K562 (cell line): ENCODE results near the gene CCL22. TPM values are rescaled to one million over a fixed set of nuclear protein-coding genes. Genes with fewer than 3 reads are reported as not detected.

Source experiments
- ATAC-seq: fragments of 200-7000 bp; cut with Tn5 transposase; 3 replicates; pipeline ENCODE4 v1.9.1; 2020; ENCODE audit warnings: moderate library complexity
- BruUV-seq: library from RNA; stranded (reverse); fragments of 400-500 nt; replicated peaks from 2 replicates; lab custom pipeline; 2021; lab: Mats Ljungman, UMichigan
- CTCF ChIA-PET: fragments of 300-600 bp; formaldehyde crosslinking; extraction: SDS; loops from one replicate; lab custom pipeline; 2021; ENCODE audit warnings: low intra/inter-chr PET ratio; lab: Yijun Ruan, JAX
- POLR2A ChIA-PET: fragments of 300-600, 350-650 bp; sonication (Branson Sonifier 250); formaldehyde crosslinking; extraction: SDS; loops from one replicate; lab custom pipeline; 2021; ENCODE audit warnings: antibody characterized with exemption, inconsistent platforms; lab: Yijun Ruan, JAX
- DNase-seq, 4 experiments: peaks; one replicate each; pipeline versions ENCODE4 v3.0.0 to v3.0.0-alpha.2; 2011 to 2018; ENCODE audit warnings: low spot score in 3 of 4, mixed read lengths in 3 of 4; ENCODE audit errors: extremely low read depth in 1 of 4
- FAIRE-seq: peaks from 2 replicates; lab custom pipeline; 2011; peaks lifted over from hg19 to GRCh38; lab: Jason Lieb, UNC
- H2AFZ ChIP-seq: 2 replicates; pipeline ENCODE4 v1.6.0; 2011; ENCODE audit warnings: low read depth, low read length, control low read depth, inconsistent platforms
- H3K27ac ChIP-seq: fragments of 200-600 bp; 3 replicates; pipeline ENCODE4 v1.8.0; 2011; ENCODE audit warnings: low read depth, mild to moderate bottlenecking, control low read depth, inconsistent platforms, low read length, moderate library complexity, mixed read lengths; ENCODE audit errors: extremely low read depth
- H3K27me3 ChIP-seq, 2 experiments: fragments of 300-600 bp in 1 of 2; 2 replicates in 1 of 2; 3 replicates in 1 of 2; pipeline versions ENCODE4 v1.6.0 to v1.8.0; 2011; ENCODE audit warnings: inconsistent platforms in 2 of 2, low read length in 2 of 2, mild to moderate bottlenecking in 1 of 2, mixed read lengths in 1 of 2, moderate library complexity in 1 of 2; ENCODE audit not compliant: control insufficient read depth in 2 of 2, insufficient read depth in 2 of 2
- H3K36me3 ChIP-seq: fragments of 300-600 bp; 3 replicates; pipeline ENCODE4 v1.8.0; 2011; ENCODE audit warnings: mild to moderate bottlenecking, low read length, inconsistent platforms; ENCODE audit not compliant: control insufficient read depth, insufficient read depth
- H3K4me1 ChIP-seq, 2 experiments: fragments of 200-600 bp in 1 of 2; replicated peaks in 1 of 2; 2 replicates in 1 of 2; 3 replicates in 1 of 2; pipeline versions ENCODE4 v1.5.1 to v1.8.0; 2011; ENCODE audit warnings: inconsistent platforms in 2 of 2, low read length in 2 of 2, mild to moderate bottlenecking in 1 of 2, mixed read lengths in 1 of 2, moderate library complexity in 1 of 2; ENCODE audit not compliant: control insufficient read depth in 2 of 2, insufficient read depth in 2 of 2
- H3K4me2 ChIP-seq: 2 replicates; pipeline ENCODE4 v1.6.1; 2011; ENCODE audit warnings: low read length, control low read depth, inconsistent platforms, mixed read lengths; ENCODE audit not compliant: insufficient read depth
- H3K4me3 ChIP-seq: fragments of 200-600 bp; sonication (generic), shearing (Covaris generic); 2 replicates; pipeline ENCODE4 v1.5.1; 2016; ENCODE audit warnings: control low read depth, inconsistent platforms
- H3K79me2 ChIP-seq: fragments of 200-600 bp; 3 replicates; pipeline ENCODE4 v1.8.0; 2011; ENCODE audit warnings: low read length, inconsistent platforms; ENCODE audit not compliant: control insufficient read depth, insufficient read depth
- H3K9ac ChIP-seq, 2 experiments: 2 replicates each; pipeline versions ENCODE4 v1.6.0 to v1.6.1; 2011; ENCODE audit warnings: low read depth in 2 of 2, low read length in 2 of 2, control low read depth in 1 of 2, inconsistent platforms in 1 of 2, mild to moderate bottlenecking in 1 of 2, mixed read lengths in 1 of 2; ENCODE audit not compliant: insufficient read depth in 1 of 2
- H3K9me1 ChIP-seq: one replicate; pipeline ENCODE4 v1.6.0; 2011; ENCODE audit warnings: inconsistent platforms, mild to moderate bottlenecking, low read length, moderate library complexity; ENCODE audit not compliant: control insufficient read depth, insufficient read depth
- H3K9me3 ChIP-seq: replicated peaks from 2 replicates; pipeline ENCODE4 v1.5.1; 2011; ENCODE audit warnings: low read depth, low read length, inconsistent platforms; ENCODE audit not compliant: control insufficient read depth, insufficient read depth
- H4K20me1 ChIP-seq: replicated peaks from 2 replicates; pipeline ENCODE4 v1.6.1; 2011; ENCODE audit warnings: low read length, inconsistent platforms, mixed read lengths; ENCODE audit not compliant: control insufficient read depth, insufficient read depth
- CBX2 ChIP-seq: fragments of 200-600 bp; sonication (generic); IDR thresholded peaks from one replicate; pipeline ENCODE4 v1.6.1; 2012; ENCODE audit warnings: mild to moderate bottlenecking, low read length, inconsistent platforms; ENCODE audit not compliant: insufficient read depth, poor library complexity, severe bottlenecking
- THRAP3 ChIP-seq: fragments of 450-650 bp; IDR thresholded peaks from 2 replicates; pipeline ENCODE4 v1.6.1; 2016; ENCODE audit warnings: mild to moderate bottlenecking, inconsistent platforms, borderline replicate concordance
- ZFP36 ChIP-seq: fragments of 150-350 bp; IDR thresholded peaks from 2 replicates; pipeline ENCODE4 v1.6.1; 2018; ENCODE audit warnings: low read length, low read depth; ENCODE audit not compliant: partially characterized antibody
- ZNF175 ChIP-seq: fragments of 200-800 bp; sonication (Bioruptor generic); IDR thresholded peaks from 2 replicates; pipeline ENCODE4 v1.6.1; 2016; ENCODE audit warnings: low read depth, mild to moderate bottlenecking, missing genetic modification characterization, missing compliant biosample characterization
- ZNF316 ChIP-seq: fragments of 450-650 bp; IDR thresholded peaks from 2 replicates; pipeline ENCODE4 v1.6.1; 2016
- ZNF586 ChIP-seq: fragments of 450-650 bp; formaldehyde crosslinking; conservative IDR thresholded peaks from 2 replicates; pipeline ENCODE4 v1.4.0; 2020; ENCODE audit warnings: mild to moderate bottlenecking, moderate library complexity
- ZNF764 ChIP-seq: fragments of 250-450 bp; sonication (Bioruptor Pico); IDR thresholded peaks from 2 replicates; pipeline ENCODE4 v1.4.0; 2020; ENCODE audit warnings: low read depth, mild to moderate bottlenecking, moderate library complexity
- WGBS: fragments of 100-300 bp; shearing (Covaris generic); methylation state at CpG from one replicate; pipeline ENCODE4 v1.1.6; 2016; ENCODE audit warnings: low coverage, mixed read lengths; ENCODE audit not compliant: insufficient coverage; ENCODE audit errors: missing lambda C conversion rate; 5-methylcytosine and 5-hydroxymethylcytosine counted together
- in situ Hi-C: fragments of 300-500 bp; cut with MboI; formaldehyde crosslinking; loops from 4 replicates; pipeline ENCODE4 v1.15.0; 2018; ENCODE audit warnings: inconsistent platforms, mixed read lengths
- intact Hi-C: fragments of 100-400 bp; cut with micrococcal nuclease; formaldehyde crosslinking; loops from 2 replicates; pipeline ENCODE4 v1.14.2; 2022
- polyA plus RNA-seq, 8 experiments: library from polyadenylated mRNA; depleted of rRNA in 4 of 8; stranded (reverse) in 5 of 8; unstranded in 3 of 8; fragments of >200 nt; fragmentation: Nextera tagmentation in 2 of 8; fragmentation: Illumina TruSeq in 1 of 8; extraction: Ambion mirVana in 2 of 8; extraction: Trizol in 1 of 8; gene quantifications; 2 replicates each; pipeline versions ENCODE4 v1.2.1 to v1.2.3, GENCODE V29; 2011 to 2014; ENCODE audit warnings: inconsistent platforms in 1 of 8, missing spikeins in 1 of 8
- total RNA-seq, 7 experiments: library from RNA; depleted of rRNA in 6 of 7; stranded (reverse); fragments of >200 nt in 6 of 7; fragmentation: Illumina TruSeq in 2 of 7; extraction: Trizol in 2 of 7; gene quantifications; 2 replicates each; pipeline versions ENCODE4 v1.2.1 to v1.2.3, GENCODE V29; 2011 to 2021; ENCODE audit warnings: low replicate concordance in 1 of 7
- TF ChIP-seq, protein P1 (sequence below): fragments of 250-450 bp; sonication (Bioruptor Pico); IDR thresholded peaks from 2 replicates; pipeline ENCODE4 v1.4.0; 2020
- TF ChIP-seq, protein P2 (sequence below), 3 experiments: IDR thresholded peaks in 2 of 3; conservative IDR thresholded peaks in 1 of 3; 2 replicates each; pipeline ENCODE4 v1.5.1; 2011 to 2012; ENCODE audit warnings: low read length in 3 of 3, mild to moderate bottlenecking in 3 of 3, control low read depth in 2 of 3, improper control_type of control experiment in 1 of 3, inconsistent platforms in 1 of 3, low read depth in 1 of 3, mixed read lengths in 1 of 3, moderate library complexity in 1 of 3; ENCODE audit not compliant: insufficient read depth in 2 of 3
- TF ChIP-seq, protein P3 (sequence below): fragments of 250-450 bp; sonication (Bioruptor Pico); IDR thresholded peaks from 2 replicates; pipeline ENCODE4 v1.8.0; 2021; ENCODE audit warnings: mild to moderate bottlenecking, moderate library complexity

The CCL22 gene
- total and polyA plus RNA-seq, 9 of the 15 experiments (the other 6 are each of a cell fraction or from before 2014, with no cell fraction given): 0.04 to 0.29 (median 0.06) TPM; not detected in 5

DNA sequence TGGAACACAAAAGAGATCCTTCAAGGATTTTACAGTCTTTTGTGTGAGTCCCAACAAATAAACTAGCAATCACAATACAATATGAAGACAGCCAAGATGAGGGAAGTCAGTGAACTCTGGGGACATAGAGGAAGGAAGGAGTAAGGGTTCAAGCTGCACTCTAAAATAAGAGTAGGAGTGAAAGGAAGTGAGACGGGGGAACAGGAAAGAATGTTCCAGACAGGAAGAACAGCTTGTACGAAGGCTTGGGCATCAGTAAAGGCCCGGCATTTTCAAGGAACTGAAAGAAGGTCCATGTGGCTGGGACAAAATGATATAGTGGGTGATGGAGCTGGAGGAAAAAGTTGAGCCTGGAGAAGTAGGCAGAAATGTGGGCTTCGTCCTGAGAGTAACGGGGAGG lies 50.5 kb downstream of the CCL22 start (continued):
- TF ChIP-seq CBX2: no peak
- no peak for TF ChIP-seq ZNF316

DNA sequence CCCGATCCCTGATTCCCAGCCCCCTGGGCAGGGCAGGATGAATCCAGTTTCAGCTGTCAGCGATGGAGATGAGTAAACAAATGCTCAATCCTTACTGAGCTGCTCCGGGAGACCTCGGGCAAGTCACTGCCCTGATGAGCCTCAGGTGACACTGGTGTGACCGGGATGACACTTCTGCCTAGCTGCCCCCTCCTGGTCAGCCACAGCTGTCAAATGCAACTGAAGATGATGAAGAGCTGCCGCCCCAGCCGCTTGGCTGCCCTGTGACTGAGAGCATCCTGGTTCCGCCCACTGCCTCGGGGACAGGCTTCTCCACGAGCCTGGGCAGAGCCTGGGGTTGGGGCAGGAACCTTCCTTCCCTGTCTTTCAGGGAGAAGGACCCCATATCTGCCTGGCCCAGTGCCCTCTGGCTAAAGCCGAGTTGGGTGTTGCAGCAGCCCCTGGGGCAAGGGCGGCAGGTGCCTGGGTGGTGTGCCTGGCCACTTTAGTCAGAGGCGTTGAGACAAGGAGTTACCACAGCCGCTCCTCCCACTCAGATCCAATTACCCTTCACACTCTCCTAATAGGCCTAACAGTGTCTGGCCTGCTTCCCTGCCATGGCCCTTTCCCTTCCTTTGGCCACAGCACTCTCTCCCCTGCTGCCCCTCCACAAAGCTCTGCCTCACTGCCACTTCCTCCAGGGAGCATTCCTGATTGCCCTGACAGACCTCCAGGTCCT lies 51.4 kb downstream of the CCL22 start:
- Histone ChIP-seq H3K36me3 (no peaks in the 10 kb centered on the region), H3K27me3 (peaks cover 11 to 52% of the 10 kb centered on the region in 2 experiments; a peak in 4 of 5 replicates), H3K79me2 (no peaks in the 10 kb centered on the region), H3K9me3 (no peaks in the 10 kb centered on the region), H3K9ac (no peak overlapping the region; a peak in 1 of 4 replicates), H2AFZ (no peak overlapping the region), H3K4me2 (no peak overlapping the region), H3K4me1 (peaks cover 0 to 8% of the 10 kb centered on the region in 2 experiments; a peak in 1 of 5 replicates), H4K20me1 (no peaks in the 10 kb centered on the region), H3K27ac (no peak overlapping the region), H3K4me3 (no peak overlapping the region), H3K9me1 (no peaks in the 10 kb centered on the region)
- BruUV-seq: no TSS peak
- FAIRE-seq (no peak), ATAC-seq (peak; percentile 58), DNase-seq (peak in 2 of 4 experiments; percentile 14 to 21)
- intact Hi-C loops: no loop called here
- in situ Hi-C loops: loop anchor here (10.0 kb wide), 1 partner anchor 325 kb away; no protein-coding TSS in a partner anchor
- CTCF ChIA-PET: no interaction called here
- POLR2A ChIA-PET: interaction anchor here (0.6 kb wide), 1 partner anchor 58 kb away, joined by 3 read pairs; no protein-coding TSS in a partner anchor
- WGBS: 2% methylated on average over 14 of the region's 14 CpGs
- TF ChIP-seq ZNF586 (CRISPR knock-in tag) (no peak), ZNF764 (no peak), ZFP36 (peak; percentile 89), THRAP3 (no peak), ZNF175 (CRISPR knock-in tag) (no peak)
- TF ChIP-seq, protein P1, sequence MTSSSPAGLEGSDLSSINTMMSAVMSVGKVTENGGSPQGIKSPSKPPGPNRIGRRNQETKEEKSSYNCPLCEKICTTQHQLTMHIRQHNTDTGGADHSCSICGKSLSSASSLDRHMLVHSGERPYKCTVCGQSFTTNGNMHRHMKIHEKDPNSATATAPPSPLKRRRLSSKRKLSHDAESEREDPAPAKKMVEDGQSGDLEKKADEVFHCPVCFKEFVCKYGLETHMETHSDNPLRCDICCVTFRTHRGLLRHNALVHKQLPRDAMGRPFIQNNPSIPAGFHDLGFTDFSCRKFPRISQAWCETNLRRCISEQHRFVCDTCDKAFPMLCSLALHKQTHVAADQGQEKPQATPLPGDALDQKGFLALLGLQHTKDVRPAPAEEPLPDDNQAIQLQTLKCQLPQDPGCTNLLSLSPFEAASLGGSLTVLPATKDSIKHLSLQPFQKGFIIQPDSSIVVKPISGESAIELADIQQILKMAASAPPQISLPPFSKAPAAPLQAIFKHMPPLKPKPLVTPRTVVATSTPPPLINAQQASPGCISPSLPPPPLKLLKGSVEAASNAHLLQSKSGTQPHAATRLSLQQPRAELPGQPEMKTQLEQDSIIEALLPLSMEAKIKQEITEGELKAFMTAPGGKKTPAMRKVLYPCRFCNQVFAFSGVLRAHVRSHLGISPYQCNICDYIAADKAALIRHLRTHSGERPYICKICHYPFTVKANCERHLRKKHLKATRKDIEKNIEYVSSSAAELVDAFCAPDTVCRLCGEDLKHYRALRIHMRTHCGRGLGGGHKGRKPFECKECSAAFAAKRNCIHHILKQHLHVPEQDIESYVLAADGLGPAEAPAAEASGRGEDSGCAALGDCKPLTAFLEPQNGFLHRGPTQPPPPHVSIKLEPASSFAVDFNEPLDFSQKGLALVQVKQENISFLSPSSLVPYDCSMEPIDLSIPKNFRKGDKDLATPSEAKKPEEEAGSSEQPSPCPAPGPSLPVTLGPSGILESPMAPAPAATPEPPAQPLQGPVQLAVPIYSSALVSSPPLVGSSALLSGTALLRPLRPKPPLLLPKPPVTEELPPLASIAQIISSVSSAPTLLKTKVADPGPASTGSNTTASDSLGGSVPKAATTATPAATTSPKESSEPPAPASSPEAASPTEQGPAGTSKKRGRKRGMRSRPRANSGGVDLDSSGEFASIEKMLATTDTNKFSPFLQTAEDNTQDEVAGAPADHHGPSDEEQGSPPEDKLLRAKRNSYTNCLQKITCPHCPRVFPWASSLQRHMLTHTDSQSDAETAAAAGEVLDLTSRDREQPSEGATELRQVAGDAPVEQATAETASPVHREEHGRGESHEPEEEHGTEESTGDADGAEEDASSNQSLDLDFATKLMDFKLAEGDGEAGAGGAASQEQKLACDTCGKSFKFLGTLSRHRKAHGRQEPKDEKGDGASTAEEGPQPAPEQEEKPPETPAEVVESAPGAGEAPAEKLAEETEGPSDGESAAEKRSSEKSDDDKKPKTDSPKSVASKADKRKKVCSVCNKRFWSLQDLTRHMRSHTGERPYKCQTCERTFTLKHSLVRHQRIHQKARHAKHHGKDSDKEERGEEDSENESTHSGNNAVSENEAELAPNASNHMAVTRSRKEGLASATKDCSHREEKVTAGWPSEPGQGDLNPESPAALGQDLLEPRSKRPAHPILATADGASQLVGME: no peak
- TF ChIP-seq, protein P2, sequence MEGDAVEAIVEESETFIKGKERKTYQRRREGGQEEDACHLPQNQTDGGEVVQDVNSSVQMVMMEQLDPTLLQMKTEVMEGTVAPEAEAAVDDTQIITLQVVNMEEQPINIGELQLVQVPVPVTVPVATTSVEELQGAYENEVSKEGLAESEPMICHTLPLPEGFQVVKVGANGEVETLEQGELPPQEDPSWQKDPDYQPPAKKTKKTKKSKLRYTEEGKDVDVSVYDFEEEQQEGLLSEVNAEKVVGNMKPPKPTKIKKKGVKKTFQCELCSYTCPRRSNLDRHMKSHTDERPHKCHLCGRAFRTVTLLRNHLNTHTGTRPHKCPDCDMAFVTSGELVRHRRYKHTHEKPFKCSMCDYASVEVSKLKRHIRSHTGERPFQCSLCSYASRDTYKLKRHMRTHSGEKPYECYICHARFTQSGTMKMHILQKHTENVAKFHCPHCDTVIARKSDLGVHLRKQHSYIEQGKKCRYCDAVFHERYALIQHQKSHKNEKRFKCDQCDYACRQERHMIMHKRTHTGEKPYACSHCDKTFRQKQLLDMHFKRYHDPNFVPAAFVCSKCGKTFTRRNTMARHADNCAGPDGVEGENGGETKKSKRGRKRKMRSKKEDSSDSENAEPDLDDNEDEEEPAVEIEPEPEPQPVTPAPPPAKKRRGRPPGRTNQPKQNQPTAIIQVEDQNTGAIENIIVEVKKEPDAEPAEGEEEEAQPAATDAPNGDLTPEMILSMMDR (IDR thresholded peaks at IDR 0.05 in 2 of 3, conservative IDR thresholded peaks at IDR 0.05 in 1 of 3; ENCODE audit: insufficient read depth in 2 of 3, low read depth in 1 of 3, low read length in 3 of 3): peak in 1 of 3 experiments; percentile 7; a peak in 1 of 6 replicates
- TF ChIP-seq, protein P3, sequence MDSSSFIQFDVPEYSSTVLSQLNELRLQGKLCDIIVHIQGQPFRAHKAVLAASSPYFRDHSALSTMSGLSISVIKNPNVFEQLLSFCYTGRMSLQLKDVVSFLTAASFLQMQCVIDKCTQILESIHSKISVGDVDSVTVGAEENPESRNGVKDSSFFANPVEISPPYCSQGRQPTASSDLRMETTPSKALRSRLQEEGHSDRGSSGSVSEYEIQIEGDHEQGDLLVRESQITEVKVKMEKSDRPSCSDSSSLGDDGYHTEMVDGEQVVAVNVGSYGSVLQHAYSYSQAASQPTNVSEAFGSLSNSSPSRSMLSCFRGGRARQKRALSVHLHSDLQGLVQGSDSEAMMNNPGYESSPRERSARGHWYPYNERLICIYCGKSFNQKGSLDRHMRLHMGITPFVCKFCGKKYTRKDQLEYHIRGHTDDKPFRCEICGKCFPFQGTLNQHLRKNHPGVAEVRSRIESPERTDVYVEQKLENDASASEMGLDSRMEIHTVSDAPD: no peak
